H9 (cell line): ENCODE results near the gene TMEM45B. TPM values are rescaled to one million over a fixed set of nuclear protein-coding genes. Genes with fewer than 3 reads are reported as not detected.

ENCODE experiments used
- DNase-seq: peaks from one replicate; pipeline ENCODE4 v3.0.0-alpha.2; 2017
- H2AFZ ChIP-seq: one replicate; pipeline ENCODE4 v1.6.1; 2013; ENCODE audit warnings: mild to moderate bottlenecking, low read length, control low read depth, moderate library complexity
- H2AK5ac ChIP-seq: 2 replicates; pipeline ENCODE4 v1.6.1; 2013; ENCODE audit warnings: low read length, control low read depth, mixed read lengths; ENCODE audit not compliant: insufficient read length
- H2BK120ac ChIP-seq: one replicate; pipeline ENCODE4 v1.6.1; 2013; ENCODE audit warnings: low read depth, mild to moderate bottlenecking, low read length, control low read depth, inconsistent platforms; ENCODE audit not compliant: poor library complexity, severe bottlenecking
- H2BK12ac ChIP-seq: 2 replicates; pipeline ENCODE4 v1.6.1; 2013; ENCODE audit warnings: low read length, control low read depth, mixed read lengths, low read depth; ENCODE audit not compliant: insufficient read length
- H2BK15ac ChIP-seq: 2 replicates; pipeline ENCODE4 v1.6.1; 2013; ENCODE audit warnings: low read depth, low read length, control low read depth
- H2BK20ac ChIP-seq: one replicate; pipeline ENCODE4 v1.6.1; 2013; ENCODE audit warnings: low read depth, mild to moderate bottlenecking, low read length, control low read depth, inconsistent platforms; ENCODE audit not compliant: poor library complexity, severe bottlenecking
- H2BK5ac ChIP-seq: 2 replicates; pipeline ENCODE4 v1.6.1; 2013; ENCODE audit warnings: low read length, control low read depth, mixed read lengths; ENCODE audit not compliant: insufficient read length
- H3K14ac ChIP-seq: 2 replicates; pipeline ENCODE4 v1.6.1; 2013; ENCODE audit warnings: low read length, control low read depth; ENCODE audit not compliant: insufficient read depth
- H3K18ac ChIP-seq: 2 replicates; pipeline ENCODE4 v1.6.1; 2013; ENCODE audit warnings: low read depth, mild to moderate bottlenecking, mixed read lengths, low read length, control low read depth; ENCODE audit not compliant: insufficient read length
- H3K23ac ChIP-seq: 2 replicates; pipeline ENCODE4 v1.6.1; 2013; ENCODE audit warnings: low read length, control low read depth, mixed read lengths, low read depth; ENCODE audit not compliant: insufficient read length
- H3K23me2 ChIP-seq: 2 replicates; pipeline ENCODE4 v1.6.1; 2013; ENCODE audit warnings: low read depth, mild to moderate bottlenecking, mixed read lengths, low read length, control low read depth; ENCODE audit not compliant: insufficient read length, poor library complexity, severe bottlenecking
- H3K27ac ChIP-seq: 2 replicates; pipeline ENCODE4 v1.5.1; 2013; ENCODE audit warnings: low read length, control low read depth, mixed read lengths, low read depth; ENCODE audit not compliant: insufficient read length
- H3K27me3 ChIP-seq: 2 replicates; pipeline ENCODE4 v1.6.1; 2013; ENCODE audit warnings: low read length, control low read depth, inconsistent platforms; ENCODE audit not compliant: insufficient read depth
- H3K4ac ChIP-seq: 2 replicates; pipeline ENCODE4 v1.6.1; 2013; ENCODE audit warnings: low read depth, mild to moderate bottlenecking, control low read depth, inconsistent platforms, low read length, moderate library complexity
- H3K4me1 ChIP-seq: 2 replicates; pipeline ENCODE4 v1.6.1; 2013; ENCODE audit warnings: low read length, control low read depth, inconsistent platforms; ENCODE audit not compliant: insufficient read depth
- H3K4me2 ChIP-seq: 2 replicates; pipeline ENCODE4 v1.6.1; 2013; ENCODE audit warnings: low read length, control low read depth, mixed read lengths; ENCODE audit not compliant: insufficient read length, insufficient read depth
- H3K56ac ChIP-seq: 2 replicates; pipeline ENCODE4 v1.6.1; 2013; ENCODE audit warnings: low read depth, mild to moderate bottlenecking, mixed read lengths, low read length, control low read depth; ENCODE audit not compliant: insufficient read length
- H3K79me1 ChIP-seq: 2 replicates; pipeline ENCODE4 v1.6.1; 2013; ENCODE audit warnings: low read depth, mild to moderate bottlenecking, moderate library complexity, low read length, control low read depth, inconsistent platforms; ENCODE audit not compliant: insufficient read depth, poor library complexity, severe bottlenecking
- H3K79me2 ChIP-seq: 2 replicates; pipeline ENCODE4 v1.6.1; 2013; ENCODE audit warnings: low read length, control low read depth, inconsistent platforms; ENCODE audit not compliant: insufficient read depth
- H3K9ac ChIP-seq: 2 replicates; pipeline ENCODE4 v1.6.1; 2013; ENCODE audit warnings: low read length, control low read depth, mixed read lengths; ENCODE audit not compliant: insufficient read length; ENCODE audit errors: extremely low read depth
- H3K9me3 ChIP-seq: one replicate; pipeline ENCODE4 v1.6.1; 2013; ENCODE audit warnings: low read depth, low read length, inconsistent platforms; ENCODE audit not compliant: control insufficient read depth
- H3T11ph ChIP-seq: one replicate; pipeline ENCODE4 v1.6.1; 2013; ENCODE audit warnings: mild to moderate bottlenecking, low read length, control low read depth, inconsistent platforms
- H4K20me1 ChIP-seq: one replicate; pipeline ENCODE4 v1.6.1; 2013; ENCODE audit not compliant: control insufficient read depth, insufficient read length, insufficient read depth
- H4K5ac ChIP-seq: 2 replicates; pipeline ENCODE4 v1.6.1; 2013; ENCODE audit warnings: low read depth, mild to moderate bottlenecking, mixed read lengths, low read length, control low read depth; ENCODE audit not compliant: insufficient read length
- H4K8ac ChIP-seq: replicated peaks from 2 replicates; pipeline ENCODE4 v1.6.1; 2013; ENCODE audit warnings: low read length, control low read depth, mixed read lengths, low read depth; ENCODE audit not compliant: insufficient read length
- H4K91ac ChIP-seq: 2 replicates; pipeline ENCODE4 v1.6.1; 2013; ENCODE audit warnings: low read depth, mild to moderate bottlenecking, moderate library complexity, mixed read lengths, low read length, control low read depth; ENCODE audit not compliant: insufficient read length
- H3K27ac Mint-ChIP-seq, 3 experiments: 2 replicates in 2 of 3; 3 replicates in 1 of 3; pipeline ENCODE4 v1.8.0; 2020 to 2021; ENCODE audit warnings: mixed read lengths in 3 of 3, mild to moderate bottlenecking in 1 of 3, moderate library complexity in 1 of 3
- H3K27me3 Mint-ChIP-seq: 2 replicates; pipeline ENCODE4 v1.8.0; 2021; ENCODE audit warnings: low read depth, mild to moderate bottlenecking, moderate library complexity, mixed read lengths
- H3K36me3 Mint-ChIP-seq, 3 experiments: 2 replicates in 2 of 3; 3 replicates in 1 of 3; pipeline ENCODE4 v1.8.0; 2020 to 2021; ENCODE audit warnings: low read depth in 3 of 3, mixed read lengths in 3 of 3; ENCODE audit not compliant: insufficient read depth in 1 of 3
- H3K4me1 Mint-ChIP-seq, 2 experiments: 2 replicates each; pipeline ENCODE4 v1.8.0; 2020; ENCODE audit warnings: mixed read lengths in 2 of 2
- H3K4me3 Mint-ChIP-seq, 2 experiments: 2 replicates in 1 of 2; 3 replicates in 1 of 2; pipeline ENCODE4 v1.8.0; 2020 to 2021; ENCODE audit warnings: mild to moderate bottlenecking in 2 of 2, mixed read lengths in 2 of 2, moderate library complexity in 1 of 2
- H3K9me3 Mint-ChIP-seq, 2 experiments: 2 replicates in 1 of 2; 3 replicates in 1 of 2; pipeline ENCODE4 v1.8.0; 2020; ENCODE audit warnings: mild to moderate bottlenecking in 2 of 2, mixed read lengths in 2 of 2, moderate library complexity in 1 of 2
- CTCF ChIP-seq: fragments of 200-600 bp; sonication (generic); conservative IDR thresholded peaks from 3 replicates; pipeline ENCODE4 v1.8.0; 2021; ENCODE audit warnings: antibody characterized with exemption, mild to moderate bottlenecking
- WGBS: extraction: QIAGEN DNeasy Blood & Tissue Kit; methylation state at CpG from one replicate; pipeline ENCODE4 v1.1.7; 2013; ENCODE audit warnings: missing lambda C conversion rate, low lambda C conversion rate, mixed read lengths; ENCODE audit not compliant: insufficient read length; ENCODE audit errors: extremely low coverage; 5-methylcytosine and 5-hydroxymethylcytosine counted together
- total RNA-seq: library from RNA; stranded (reverse); gene quantifications from 2 replicates; pipeline ENCODE4 v1.2.1, GENCODE V29; 2021

The TMEM45B gene
- total RNA-seq, 1 experiment from 2014 or later, result 0.70 TPM

GRCh38 chr11:129836979-129837378, 21.3 kb downstream of the TMEM45B start:
- DNase-seq, result no peak
- no peak overlapping the region for H3K9ac ChIP-seq
- no peak overlapping the region for H3K23ac ChIP-seq
- H2BK12ac ChIP-seq, result no peak overlapping the region
- H3K4me1 ChIP-seq, result no peaks in the 10 kb centered on the region
- H2BK20ac ChIP-seq, result no peak overlapping the region
- H2AFZ ChIP-seq, result no peak overlapping the region
- H3K27me3 ChIP-seq, result no peaks in the 10 kb centered on the region
- no peaks in the 10 kb centered on the region for H3K9me3 ChIP-seq
- H3K18ac ChIP-seq, result no peak overlapping the region
- no peak overlapping the region for H2BK15ac ChIP-seq
- no peak overlapping the region for H4K5ac ChIP-seq
- no peak overlapping the region for H2BK120ac ChIP-seq
- H2AK5ac ChIP-seq, result no peak overlapping the region
- no peak for TF ChIP-seq CTCF
- no CpG with 5 or more reads among the region's 9 CpGs for WGBS
- H3K9me3 Mint-ChIP-seq, result no peaks in the 10 kb centered on the region
- no peaks in the 10 kb centered on the region; the same call in 1 of the 2 replicates for H3K27me3 Mint-ChIP-seq
- no peaks in the 10 kb centered on the region for H3K79me1 ChIP-seq
- no peak overlapping the region for H3K56ac ChIP-seq
- no peak overlapping the region for H2BK5ac ChIP-seq
- no peaks in the 10 kb centered on the region for H3K79me2 ChIP-seq
- no peak overlapping the region for H3K4me3 Mint-ChIP-seq
- H3K23me2 ChIP-seq, result no peaks in the 10 kb centered on the region
- no peak overlapping the region for H3T11ph ChIP-seq
- no peaks in the 10 kb centered on the region; a peak in 1 of 7 replicates for H3K36me3 Mint-ChIP-seq
- H3K14ac ChIP-seq, result no peak overlapping the region
- no peaks in the 10 kb centered on the region for H4K20me1 ChIP-seq
- H4K8ac ChIP-seq, result no peak overlapping the region
- no peak overlapping the region for H3K4ac ChIP-seq
- H4K91ac ChIP-seq, result no peak overlapping the region
- H3K27ac Mint-ChIP-seq, result no peak overlapping the region
- H3K4me2 ChIP-seq, result no peak overlapping the region
- H3K4me1 Mint-ChIP-seq, result peaks cover 3 to 4% of the 10 kb centered on the region in 2 experiments; a peak in 3 of 4 replicates
- no peak overlapping the region for H3K27ac ChIP-seq
